ENCODE results near the gene FOXF2. TPM values are rescaled to one million over a fixed set of nuclear protein-coding genes. Genes with fewer than 3 reads are reported as not detected.

Gene FOXF2
- total and polyA plus RNA-seq, 2 of the 13 experiments (the other 11 are each of a cell fraction or from before 2014, with no cell fraction given): not detected

GRCh38 chr6:1402369-1402768 is 13.0 kb downstream of the FOXF2 start:
- no peak; the same call in 2 of the 3 replicates for ATAC-seq
- H3K4me1 ChIP-seq (ENCODE audit: insufficient read depth, low read length): no peaks in the 10 kb centered on the region
- BruUV-seq (replicated peaks): no TSS peak
- H3K27ac ChIP-seq (ENCODE audit: extremely low read length, insufficient read depth, low read length): no peak overlapping the region
- no peak overlapping the region for H3K9ac ChIP-seq (ENCODE audit: insufficient read depth, low read depth, low read length)
- DNase-seq (ENCODE audit: low spot score): no peak
- TF ChIP-seq ZNF703 (CRISPR knock-in tag; IDR thresholded peaks at IDR 0.05; ENCODE audit: borderline replicate concordance) (no peak), ZBTB3 (CRISPR knock-in tag; IDR thresholded peaks at IDR 0.05; ENCODE audit: borderline replicate concordance, low read depth) (no peak), ZNF646 (CRISPR knock-in tag; IDR thresholded peaks at IDR 0.05) (peak; percentile 26; the same call in 1 of the 2 replicates), TMF1 (CRISPR knock-in tag; IDR thresholded peaks at IDR 0.05; ENCODE audit: low read depth) (no peak)
- H2AFZ ChIP-seq (ENCODE audit: low read length): no peak overlapping the region
- no peak overlapping the region for H3K4me2 ChIP-seq (ENCODE audit: low read depth, low read length)
- no peak overlapping the region for H3K4me3 ChIP-seq (replicated peaks in 1 of 3; ENCODE audit: insufficient read depth in 1 of 3, low read depth in 2 of 3, low read length in 3 of 3)
- no peaks in the 10 kb centered on the region for H3K36me3 ChIP-seq (replicated peaks in 1 of 2; ENCODE audit: control insufficient read depth in 1 of 2, insufficient read depth in 2 of 2, low read length in 2 of 2)
- H3K27me3 ChIP-seq (ENCODE audit: control insufficient read depth in 1 of 2, insufficient read depth in 2 of 2, low read length in 2 of 2): peaks cover 19 to 93% of the 10 kb centered on the region in 2 experiments; a peak in 4 of 5 replicates
- no peaks in the 10 kb centered on the region for H3K9me3 ChIP-seq (ENCODE audit: low read length)
- WGBS (ENCODE audit: low lambda C conversion rate): 18% methylated on average over 13 of the region's 16 CpGs
- ChIA-PET CTCF (ENCODE audit: low intra/inter-chr PET ratio, low total read pairs) (no interaction called here), POLR2A (no interaction called here)
- no peak for FAIRE-seq
- in situ Hi-C loops (cut with HindIII; ENCODE audit: extremely low pct_ligation_motif_present, low pct_unique_long_range_greater_than_20kb): no loop called here
- intact Hi-C loops (cut with micrococcal nuclease; ENCODE audit: unreplicated experiment): no loop called here
- no peaks in the 10 kb centered on the region for H4K20me1 ChIP-seq (ENCODE audit: insufficient read depth, low read length)
- no peaks in the 10 kb centered on the region for H3K79me2 ChIP-seq (ENCODE audit: insufficient read depth, low read length)

All from HepG2 (cell line).